ENCODE data around the gene CEPT1. TPM values are rescaled to one million over a fixed set of nuclear protein-coding genes. Genes with fewer than 3 reads are reported as not detected.

The CEPT1 gene
- total RNA-seq, 1 experiment from 2014 or later = 30.9 TPM

- intact Hi-C loops (cut with micrococcal nuclease; ENCODE audit: unreplicated experiment) = no loop called here
- TF ChIP-seq EZH2 (IDR thresholded peaks at IDR 0.05; ENCODE audit: borderline replicate concordance, low read depth, low read length, poor library complexity, severe bottlenecking) = no peak
- TF ChIP-seq CTCF (conservative IDR thresholded peaks at IDR 0.05; ENCODE audit: low read depth, low read length) = no peak
- BruUV-seq (replicated peaks) = no TSS peak
- ChIA-PET CTCF (no interaction called here), POLR2A (ENCODE audit: low non-redundant PET) (no interaction called here)
- H3K4me1 ChIP-seq (ENCODE audit: insufficient read depth, low read length, poor library complexity, severe bottlenecking) = no peaks in the 10 kb centered on the region
- no peak for DNase-seq (ENCODE audit: low spot score)
- H3K4me3 ChIP-seq (ENCODE audit: low read depth, low read length, poor library complexity, severe bottlenecking) = no peak overlapping the region
- H3K36me3 ChIP-seq (ENCODE audit: insufficient read depth, low read length, poor library complexity, severe bottlenecking) = no peaks in the 10 kb centered on the region
- no peaks in the 10 kb centered on the region for H3K9me3 ChIP-seq (ENCODE audit: low read depth, low read length, poor library complexity, severe bottlenecking)
- no peak overlapping the region for H3K27ac ChIP-seq (ENCODE audit: low read depth, low read length, poor library complexity, severe bottlenecking)
- peaks cover 76% of the 10 kb centered on the region for H3K27me3 ChIP-seq (replicated peaks; ENCODE audit: insufficient read depth, low read depth, low read length, poor library complexity)
Measured at GRCh38 chr1:111205714-111206050, 65.7 kb downstream of the CEPT1 start.

- BruUV-seq (replicated peaks) = no TSS peak
- CTCF ChIA-PET = no interaction called here
- intact Hi-C loops (cut with micrococcal nuclease; ENCODE audit: unreplicated experiment) = no loop called here
Measured at GRCh38 chr1:111208921-111209320, 68.9 kb downstream of the CEPT1 start.

GRCh38 chr1:111209622-111210021 is 69.6 kb downstream of the CEPT1 start:
- Histone ChIP-seq H3K4me1 (ENCODE audit: insufficient read depth, low read length, poor library complexity, severe bottlenecking) (no peaks in the 10 kb centered on the region), H3K27ac (ENCODE audit: low read depth, low read length, poor library complexity, severe bottlenecking) (no peak overlapping the region), H3K9me3 (ENCODE audit: low read depth, low read length, poor library complexity, severe bottlenecking) (no peaks in the 10 kb centered on the region), H3K27me3 (replicated peaks; ENCODE audit: insufficient read depth, low read depth, low read length, poor library complexity) (peaks cover 71% of the 10 kb centered on the region), H3K36me3 (ENCODE audit: insufficient read depth, low read length, poor library complexity, severe bottlenecking) (no peaks in the 10 kb centered on the region), H3K4me3 (ENCODE audit: low read depth, low read length, poor library complexity, severe bottlenecking) (no peak overlapping the region)
- no peak for DNase-seq (ENCODE audit: low spot score)
- ChIA-PET POLR2A (ENCODE audit: low non-redundant PET) (no interaction called here), CTCF (no interaction called here)
- no TSS peak for BruUV-seq (replicated peaks)
- intact Hi-C loops (cut with micrococcal nuclease; ENCODE audit: unreplicated experiment) = no loop called here
- TF ChIP-seq CTCF (conservative IDR thresholded peaks at IDR 0.05; ENCODE audit: low read depth, low read length) (no peak), EZH2 (IDR thresholded peaks at IDR 0.05; ENCODE audit: borderline replicate concordance, low read depth, low read length, poor library complexity, severe bottlenecking) (no peak)

More at GRCh38 chr1:111208921-111209320, 68.9 kb downstream of the CEPT1 start:
- H3K36me3 ChIP-seq (ENCODE audit: insufficient read depth, low read length, poor library complexity, severe bottlenecking) = no peaks in the 10 kb centered on the region
- no peak for TF ChIP-seq EZH2 (IDR thresholded peaks at IDR 0.05; ENCODE audit: borderline replicate concordance, low read depth, low read length, poor library complexity, severe bottlenecking)
- no peak for TF ChIP-seq CTCF (conservative IDR thresholded peaks at IDR 0.05; ENCODE audit: low read depth, low read length)
- H3K4me3 ChIP-seq (ENCODE audit: low read depth, low read length, poor library complexity, severe bottlenecking) = no peak overlapping the region
- H3K27ac ChIP-seq (ENCODE audit: low read depth, low read length, poor library complexity, severe bottlenecking) = no peak overlapping the region
- no peak for DNase-seq (ENCODE audit: low spot score)
- no peaks in the 10 kb centered on the region for H3K9me3 ChIP-seq (ENCODE audit: low read depth, low read length, poor library complexity, severe bottlenecking)
- peaks cover 78% of the 10 kb centered on the region for H3K27me3 ChIP-seq (replicated peaks; ENCODE audit: insufficient read depth, low read depth, low read length, poor library complexity)
- no peaks in the 10 kb centered on the region for H3K4me1 ChIP-seq (ENCODE audit: insufficient read depth, low read length, poor library complexity, severe bottlenecking)
- POLR2A ChIA-PET (ENCODE audit: low non-redundant PET) = no interaction called here
